Endothelial cell of umbilical vein (primary cell): ENCODE measurements around the gene KIF6. TPM values are rescaled to one million over a fixed set of nuclear protein-coding genes. Genes with fewer than 3 reads are reported as not detected.

ENCODE experiments used
- BruUV-seq: library from RNA; stranded (reverse); fragments of 400-500 nt; replicated peaks from 2 replicates; lab custom pipeline; 2021; lab: Mats Ljungman, UMichigan
- CTCF ChIA-PET: fragments of 300-600, 350-600 bp; sonication (Branson Sonifier 250); formaldehyde crosslinking; loops from one replicate; lab custom pipeline; 2021; ENCODE audit warnings: antibody characterized with exemption, inconsistent platforms; lab: Charles Lee
- POLR2A ChIA-PET: fragments of 300-600, 350-600 bp; sonication (Branson Sonifier 250); formaldehyde crosslinking; loops from one replicate; lab custom pipeline; 2021; ENCODE audit warnings: antibody characterized with exemption, inconsistent platforms; lab: Charles Lee
- DNase-seq: peaks from one replicate; pipeline ENCODE4 v3.0.0-alpha.2; 2011; ENCODE audit warnings: low read depth, low spot score
- FAIRE-seq: peaks from 2 replicates; lab custom pipeline; 2011; peaks lifted over from hg19 to GRCh38; lab: Jason Lieb, UNC
- H2AFZ ChIP-seq: 2 replicates; pipeline ENCODE4 v1.6.0; 2012; ENCODE audit warnings: low read depth, low read length, control low read depth, inconsistent platforms
- H3K27ac ChIP-seq: 2 replicates; pipeline ENCODE4 v1.5.1; 2011; ENCODE audit warnings: low read depth, mild to moderate bottlenecking, control low read depth, low read length, moderate library complexity; ENCODE audit not compliant: insufficient read depth
- H3K27me3 ChIP-seq, 2 experiments: 2 replicates each; pipeline versions ENCODE4 v1.6.0 to v1.6.1; 2011; ENCODE audit warnings: low read length in 2 of 2, mixed read lengths in 1 of 2; ENCODE audit not compliant: control insufficient read depth in 2 of 2, insufficient read depth in 2 of 2
- H3K36me3 ChIP-seq, 2 experiments: 2 replicates in 1 of 2; 3 replicates in 1 of 2; pipeline ENCODE4 v1.5.1; 2011; ENCODE audit warnings: low read length in 2 of 2, mild to moderate bottlenecking in 1 of 2, moderate library complexity in 1 of 2; ENCODE audit not compliant: control insufficient read depth in 2 of 2, insufficient read depth in 2 of 2; ENCODE audit errors: extremely low read depth in 1 of 2
- H3K4me1 ChIP-seq: 3 replicates; pipeline ENCODE4 v1.5.1; 2011; ENCODE audit warnings: mild to moderate bottlenecking, low read length; ENCODE audit not compliant: control insufficient read depth, insufficient read depth; ENCODE audit errors: extremely low read depth
- H3K4me2 ChIP-seq: 2 replicates; pipeline ENCODE4 v1.6.1; 2011; ENCODE audit warnings: low read length, control low read depth, mixed read lengths; ENCODE audit not compliant: insufficient read depth
- H3K4me3 ChIP-seq, 3 experiments: fragments of 200-600 bp in 1 of 3; sonication (generic), shearing (Covaris generic) in 1 of 3; replicated peaks in 1 of 3; 2 replicates each; pipeline ENCODE4 v1.5.1; 2011 to 2016; ENCODE audit warnings: control low read depth in 3 of 3, low read length in 3 of 3, mild to moderate bottlenecking in 2 of 3, inconsistent platforms in 1 of 3, low read depth in 1 of 3, moderate library complexity in 1 of 3; ENCODE audit not compliant: insufficient read depth in 1 of 3
- H3K79me2 ChIP-seq: 2 replicates; pipeline ENCODE4 v1.6.0; 2012; ENCODE audit warnings: low read length, inconsistent platforms; ENCODE audit not compliant: control insufficient read depth, insufficient read depth
- H3K9ac ChIP-seq: replicated peaks from 2 replicates; pipeline ENCODE3; 2011; ENCODE audit warnings: low read length, control low read depth; ENCODE audit not compliant: insufficient read depth; ENCODE audit errors: extremely low read depth
- H3K9me1 ChIP-seq: replicated peaks from 3 replicates; pipeline ENCODE4 v1.6.0; 2011; ENCODE audit warnings: mild to moderate bottlenecking, low read length; ENCODE audit not compliant: control insufficient read depth, insufficient read depth; ENCODE audit errors: extremely low read depth
- H3K9me3 ChIP-seq: replicated peaks from 2 replicates; pipeline ENCODE4 v1.5.1; 2012; ENCODE audit warnings: low read length, inconsistent platforms; ENCODE audit not compliant: control insufficient read depth, insufficient read depth
- H4K20me1 ChIP-seq: replicated peaks from 2 replicates; pipeline ENCODE3; 2011; ENCODE audit warnings: mild to moderate bottlenecking, low read length; ENCODE audit not compliant: control insufficient read depth, insufficient read depth; ENCODE audit errors: extremely low read depth
- CTCF ChIP-seq, 2 donors: IDR thresholded peaks; 1 replicate in 1 of 2; 2 replicates in 1 of 2; pipeline ENCODE4 v1.5.1; 2011; ENCODE audit warnings: low read length in 2 of 2, mild to moderate bottlenecking in 2 of 2, moderate library complexity in 2 of 2, control low read depth in 1 of 2, inconsistent platforms in 1 of 2, low read depth in 1 of 2; ENCODE audit not compliant: insufficient read depth in 1 of 2; ENCODE audit errors: extremely low read depth in 1 of 2
- EZH2 ChIP-seq: IDR thresholded peaks from 2 replicates; pipeline ENCODE4 v1.6.1; 2012; ENCODE audit warnings: borderline replicate concordance, low read depth, mild to moderate bottlenecking, moderate library complexity, low read length, inconsistent platforms; ENCODE audit not compliant: severe bottlenecking
- FOS ChIP-seq: IDR thresholded peaks from 2 replicates; pipeline ENCODE4 v1.6.1; 2011; ENCODE audit warnings: mild to moderate bottlenecking, low read length, moderate library complexity, borderline replicate concordance; ENCODE audit not compliant: insufficient read depth
- GATA2 ChIP-seq: IDR thresholded peaks from 2 replicates; pipeline ENCODE4 v1.7.0; 2011; ENCODE audit warnings: low read depth, mild to moderate bottlenecking, moderate library complexity, mixed read lengths, low read length; ENCODE audit not compliant: insufficient read length, insufficient read depth
- JUN ChIP-seq: IDR thresholded peaks from 2 replicates; pipeline ENCODE4 v1.6.1; 2011; ENCODE audit warnings: borderline replicate concordance, low read depth; ENCODE audit not compliant: insufficient read length, insufficient read depth
- MYC ChIP-seq: IDR thresholded peaks from one replicate; pipeline ENCODE4 v1.6.1; 2011; ENCODE audit warnings: mild to moderate bottlenecking, low read depth, low read length
- POLR2A ChIP-seq: IDR thresholded peaks from 2 replicates; pipeline ENCODE4 v1.6.1; 2012; ENCODE audit warnings: low read depth, mild to moderate bottlenecking, control low read depth, low read length
- POLR2AphosphoS5 ChIP-seq: IDR thresholded peaks from 2 replicates; pipeline ENCODE4 v1.6.1; 2012; ENCODE audit warnings: low read depth, mild to moderate bottlenecking, control low read depth, low read length, moderate library complexity; ENCODE audit not compliant: insufficient read depth
- dilution Hi-C: fragments of 300-500 bp; cut with MboI; formaldehyde crosslinking; loops from one replicate; pipeline ENCODE4 v1.15.0; 2019; ENCODE audit warnings: low sequenced_read_pairs; ENCODE audit not compliant: extremely low pct_ligation_motif_present
- intact Hi-C: fragments of 100-400 bp; cut with micrococcal nuclease; formaldehyde crosslinking; loops from one replicate; pipeline ENCODE4 v1.10.0; 2022
- polyA plus RNA-seq, 4 experiments: library from polyadenylated mRNA; depleted of rRNA in 3 of 4; stranded (reverse) in 3 of 4; unstranded in 1 of 4; fragments of >200 nt; gene quantifications; 2 replicates each; pipeline versions ENCODE4 v1.2.1 to v1.2.3, GENCODE V29; 2011 to 2012; ENCODE audit warnings: missing spikeins in 1 of 4
- total RNA-seq: library from RNA; stranded (reverse); gene quantifications from 2 replicates; pipeline ENCODE4 v1.2.3, GENCODE V29; 2021
- TF ChIP-seq, protein P1 (sequence below): IDR thresholded peaks from 2 replicates; pipeline ENCODE4 v1.6.1; 2011; ENCODE audit not compliant: insufficient read depth, insufficient read length

KIF6 gene
- total and polyA plus RNA-seq, 2 donors (not counting 3 experiments of a cell fraction or from before 2014, with no cell fraction given): not detected

GRCh38 chr6:39476670-39477069 is 248.5 kb downstream of the KIF6 start:
- no peak for TF ChIP-seq GATA2
- no peak for TF ChIP-seq CTCF (IDR thresholded peaks at IDR 0.05; ENCODE audit: extremely low read depth in 1 of 2, insufficient read depth in 1 of 2, low read depth in 1 of 2, low read length in 2 of 2)
- no peak for TF ChIP-seq FOS
- no peak for TF ChIP-seq JUN
- no peak for TF ChIP-seq POLR2A
- TF ChIP-seq EZH2: no peak
- TF ChIP-seq POLR2AphosphoS5: no peak
- TF ChIP-seq, protein P1, sequence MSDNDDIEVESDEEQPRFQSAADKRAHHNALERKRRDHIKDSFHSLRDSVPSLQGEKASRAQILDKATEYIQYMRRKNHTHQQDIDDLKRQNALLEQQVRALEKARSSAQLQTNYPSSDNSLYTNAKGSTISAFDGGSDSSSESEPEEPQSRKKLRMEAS: no peak
- no peak for TF ChIP-seq MYC
- no peak for DNase-seq
- Histone ChIP-seq H3K9ac (no peak overlapping the region), H3K4me2 (no peak overlapping the region), H3K9me3 (no peaks in the 10 kb centered on the region), H2AFZ (no peak overlapping the region), H4K20me1 (no peaks in the 10 kb centered on the region), H3K4me1 (no peaks in the 10 kb centered on the region), H3K27ac (no peak overlapping the region), H3K79me2 (no peaks in the 10 kb centered on the region), H3K27me3 (no peaks in the 10 kb centered on the region), H3K9me1 (no peaks in the 10 kb centered on the region), H3K4me3 (no peak overlapping the region), H3K36me3 (no peaks in the 10 kb centered on the region)
- ChIA-PET POLR2A (no interaction called here), CTCF (no interaction called here)
- intact Hi-C loops (no loop called here), dilution Hi-C loops (no loop called here)
- no peak for FAIRE-seq
- no TSS peak for BruUV-seq
